GM23338 (cell line): ENCODE data around the gene SPATA9. TPM values are rescaled to one million over a fixed set of nuclear protein-coding genes. Genes with fewer than 3 reads are reported as not detected.

Experiments used
- ATAC-seq: fragments of 200-7000 bp; cut with Tn5 transposase; 3 replicates; pipeline ENCODE4 v1.9.1; 2020
- DNase-seq: peaks from one replicate; pipeline ENCODE4 v3.0.0-alpha.2; 2015; ENCODE audit warnings: low spot score
- H2AFZ ChIP-seq: fragments of 200-600 bp; sonication (generic); 2 replicates; pipeline ENCODE4 v1.8.0; 2016; ENCODE audit warnings: antibody characterized with exemption, mild to moderate bottlenecking, moderate library complexity
- H3F3A ChIP-seq: fragments of 200-600 bp; sonication (generic); replicated peaks from 2 replicates; pipeline ENCODE4 v1.8.0; 2017; ENCODE audit warnings: antibody characterized with exemption, mixed run types, low read depth
- H3K27ac ChIP-seq: fragments of 200-600 bp; sonication (generic); 2 replicates; pipeline ENCODE4 v1.6.1; 2016; ENCODE audit warnings: low read depth
- H3K27me3 ChIP-seq: fragments of 200-600 bp; sonication (generic); 2 replicates; pipeline ENCODE4 v1.8.0; 2016; ENCODE audit warnings: mild to moderate bottlenecking, mixed run types, moderate library complexity; ENCODE audit not compliant: insufficient read depth
- H3K36me3 ChIP-seq: fragments of 200-600 bp; sonication (generic); 2 replicates; pipeline ENCODE4 v1.8.0; 2016; ENCODE audit warnings: mild to moderate bottlenecking; ENCODE audit not compliant: insufficient read depth
- H3K4me1 ChIP-seq: fragments of 200-600 bp; sonication (generic); 2 replicates; pipeline ENCODE4 v1.8.0; 2016; ENCODE audit warnings: mild to moderate bottlenecking, moderate library complexity; ENCODE audit not compliant: insufficient read depth
- H3K4me2 ChIP-seq: fragments of 200-600 bp; sonication (generic); 2 replicates; pipeline ENCODE4 v1.7.1; 2017; ENCODE audit warnings: mixed run types
- H3K4me3 ChIP-seq: fragments of 200-600 bp; sonication (generic); 2 replicates; pipeline ENCODE4 v1.6.1; 2016; ENCODE audit warnings: mixed run types
- H3K79me2 ChIP-seq: fragments of 200-600 bp; sonication (generic); replicated peaks from 2 replicates; pipeline ENCODE4 v1.8.0; 2017; ENCODE audit warnings: mild to moderate bottlenecking; ENCODE audit not compliant: insufficient read depth
- H3K9me2 ChIP-seq: fragments of 200-600 bp; sonication (generic); 2 replicates; pipeline ENCODE4 v1.8.0; 2017; ENCODE audit not compliant: insufficient read depth
- H4K20me1 ChIP-seq: fragments of 200-600 bp; sonication (generic); replicated peaks from 2 replicates; pipeline ENCODE4 v1.8.0; 2017; ENCODE audit warnings: mild to moderate bottlenecking; ENCODE audit not compliant: insufficient read depth
- H3K27ac Mint-ChIP-seq: 2 replicates; pipeline ENCODE4 v1.8.0; 2020; ENCODE audit warnings: inconsistent platforms, mild to moderate bottlenecking, moderate library complexity, mixed read lengths
- H3K27me3 Mint-ChIP-seq: 3 replicates; pipeline ENCODE4 v1.8.0; 2022; ENCODE audit warnings: low read depth, mild to moderate bottlenecking, moderate library complexity, mixed read lengths, inconsistent platforms; ENCODE audit not compliant: insufficient read depth, poor library complexity
- H3K36me3 Mint-ChIP-seq: 3 replicates; pipeline ENCODE4 v1.8.0; 2021; ENCODE audit warnings: low read depth, mild to moderate bottlenecking, inconsistent platforms, moderate library complexity, mixed read lengths
- H3K4me1 Mint-ChIP-seq: 3 replicates; pipeline ENCODE4 v1.8.0; 2020; ENCODE audit warnings: mild to moderate bottlenecking, inconsistent platforms, mixed read lengths
- H3K4me3 Mint-ChIP-seq: 3 replicates; pipeline ENCODE4 v1.8.0; 2021; ENCODE audit warnings: moderate library complexity, mild to moderate bottlenecking, inconsistent platforms, mixed read lengths
- H3K9me3 Mint-ChIP-seq: 3 replicates; pipeline ENCODE4 v1.8.0; 2020; ENCODE audit warnings: moderate library complexity, mild to moderate bottlenecking, inconsistent platforms, mixed read lengths
- CREB1 ChIP-seq: fragments of 250-450 bp; sonication (Bioruptor Pico); IDR thresholded peaks from 2 replicates; pipeline ENCODE4 v1.5.0; 2020; ENCODE audit warnings: low read depth, mild to moderate bottlenecking, moderate library complexity
- ETS1 ChIP-seq: IDR thresholded peaks from 2 replicates; pipeline ENCODE4 v1.6.1; 2016; ENCODE audit warnings: antibody characterized with exemption
- EZH2 ChIP-seq: fragments of 200-600 bp; sonication (generic); IDR thresholded peaks from one replicate; pipeline ENCODE4 v1.8.0; 2017; ENCODE audit warnings: antibody characterized with exemption, mild to moderate bottlenecking, low read depth; ENCODE audit not compliant: unreplicated experiment
- EZH2phosphoT487 ChIP-seq: fragments of 200-600 bp; sonication (generic); IDR thresholded peaks from one replicate; pipeline ENCODE4 v1.8.1; 2018; ENCODE audit warnings: antibody characterized with exemption; ENCODE audit not compliant: unreplicated experiment
- JUNB ChIP-seq: IDR thresholded peaks from one replicate; pipeline ENCODE4 v1.6.1; 2016; ENCODE audit warnings: antibody characterized with exemption; ENCODE audit not compliant: unreplicated experiment
- NANOG ChIP-seq: IDR thresholded peaks from 2 replicates; pipeline ENCODE4 v1.6.1; 2016; ENCODE audit warnings: antibody characterized with exemption, borderline replicate concordance
- POLR2AphosphoS5 ChIP-seq: IDR thresholded peaks from 2 replicates; pipeline ENCODE4 v1.6.1; 2016; ENCODE audit warnings: antibody characterized with exemption, low read depth
- REST ChIP-seq: IDR thresholded peaks from one replicate; pipeline ENCODE4 v1.6.1; 2018; ENCODE audit warnings: antibody characterized with exemption; ENCODE audit not compliant: unreplicated experiment
- STAT1 ChIP-seq: IDR thresholded peaks from one replicate; pipeline ENCODE4 v1.6.1; 2016; ENCODE audit warnings: antibody characterized with exemption; ENCODE audit not compliant: unreplicated experiment
- ZNF114 ChIP-seq: fragments of 250-450 bp; sonication (Bioruptor Pico); IDR thresholded peaks from 2 replicates; pipeline ENCODE4 v1.5.0; 2020; ENCODE audit warnings: mild to moderate bottlenecking, moderate library complexity
- ZNF331 ChIP-seq: fragments of 250-450 bp; sonication (Bioruptor Pico); IDR thresholded peaks from 2 replicates; pipeline ENCODE4 v1.5.0; 2020; ENCODE audit warnings: low read depth, mild to moderate bottlenecking, moderate library complexity
- ZNF462 ChIP-seq: fragments of 250-450 bp; sonication (Bioruptor Pico); IDR thresholded peaks from 2 replicates; pipeline ENCODE4 v1.5.0; 2020; ENCODE audit warnings: mild to moderate bottlenecking, moderate library complexity
- polyA plus RNA-seq: library from polyadenylated mRNA; unstranded; fragments of >200 nt; fragmentation: Nextera tagmentation; extraction: Ambion mirVana; gene quantifications from 2 replicates; pipeline ENCODE4 v1.2.1, GENCODE V29; 2016
- total RNA-seq: library from RNA; depleted of rRNA; stranded (reverse); fragments of >200 nt; shearing (Covaris generic); gene quantifications from 2 replicates; pipeline ENCODE4 v1.2.3, GENCODE V29; 2014

Gene SPATA9
- total and polyA plus RNA-seq, 2 experiments from 2014 or later, result not detected

- DNase-seq (no peak), ATAC-seq (no peak)
- Histone ChIP-seq H3K4me3 (peak overlapping the region; percentile 62), H4K20me1 (no peaks in the 10 kb centered on the region), H3K36me3 (no peaks in the 10 kb centered on the region), H3F3A (no peaks in the 10 kb centered on the region), H3K27ac (no peak overlapping the region), H3K4me2 (peak overlapping the region; percentile 78), H3K9me2 (peaks cover 1% of the 10 kb centered on the region; the same call in 1 of the 2 replicates), H2AFZ (no peak overlapping the region), H3K27me3 (peaks cover 65% of the 10 kb centered on the region), H3K4me1 (peaks cover 7% of the 10 kb centered on the region; the same call in 1 of the 2 replicates), H3K79me2 (no peaks in the 10 kb centered on the region)
- Mint-ChIP-seq H3K4me3 (peak overlapping the region; percentile 82), H3K4me1 (peaks cover 13% of the 10 kb centered on the region), H3K27ac (no peak overlapping the region), H3K9me3 (peaks cover 5% of the 10 kb centered on the region), H3K36me3 (peaks cover 3% of the 10 kb centered on the region; the same call in 2 of the 3 replicates), H3K27me3 (peaks cover 43% of the 10 kb centered on the region)
- TF ChIP-seq POLR2AphosphoS5, result no peak
- TF ChIP-seq ETS1, result no peak
- no peak for TF ChIP-seq STAT1
Observed at GRCh38 chr5:95619096-95619495, 63.7 kb downstream of the SPATA9 start.

GRCh38 chr5:95617057-95617456 is 65.7 kb downstream of the SPATA9 start:
- H3K36me3 Mint-ChIP-seq, result peaks cover 15% of the 10 kb centered on the region
- no peak overlapping the region for H3K27ac ChIP-seq
- H4K20me1 ChIP-seq, result no peaks in the 10 kb centered on the region
- no peaks in the 10 kb centered on the region for H3F3A ChIP-seq
- peaks cover 48% of the 10 kb centered on the region for H3K27me3 ChIP-seq
- H3K9me3 Mint-ChIP-seq, result peaks cover 21% of the 10 kb centered on the region
- no peak for DNase-seq
- H3K4me2 ChIP-seq, result no peak overlapping the region
- ATAC-seq, result no peak
- no peaks in the 10 kb centered on the region for H3K79me2 ChIP-seq
- peaks cover 35% of the 10 kb centered on the region for H3K27me3 Mint-ChIP-seq
- H3K36me3 ChIP-seq, result no peaks in the 10 kb centered on the region; the same call in 1 of the 2 replicates
- H3K4me1 Mint-ChIP-seq, result peaks cover 13% of the 10 kb centered on the region
- peaks cover 7% of the 10 kb centered on the region; the same call in 1 of the 2 replicates for H3K4me1 ChIP-seq
- no peak overlapping the region for H3K4me3 ChIP-seq
- H3K4me3 Mint-ChIP-seq, result no peak overlapping the region
- H3K9me2 ChIP-seq, result no peaks in the 10 kb centered on the region
- H3K27ac Mint-ChIP-seq, result no peak overlapping the region
- H2AFZ ChIP-seq, result no peak overlapping the region
- no peak for TF ChIP-seq NANOG
- no peak for TF ChIP-seq ZNF331
- TF ChIP-seq JUNB, result no peak
- TF ChIP-seq ZNF114 (CRISPR knock-in tag), result no peak
- no peak for TF ChIP-seq REST
- TF ChIP-seq STAT1, result no peak
- no peak for TF ChIP-seq ZNF462
- TF ChIP-seq EZH2phosphoT487, result no peak
- TF ChIP-seq CREB1 (CRISPR knock-in tag), result no peak
- no peak for TF ChIP-seq POLR2AphosphoS5
- TF ChIP-seq EZH2, result no peak
